ENCODE results near the gene CXorf49. TPM values are rescaled to one million over a fixed set of nuclear protein-coding genes. Genes with fewer than 3 reads are reported as not detected.
A peak's percentile ranks its signal among the peaks of the same experiment; 100 is the strongest.
"Not testable (repeated sequence)": the region's sequence is repeated elsewhere in the genome, so short reads cannot be mapped to it uniquely, and the experiment has no call there.

Gene CXorf49
- total RNA-seq: not detected
- long read RNA-seq: 0 reads

DNA sequence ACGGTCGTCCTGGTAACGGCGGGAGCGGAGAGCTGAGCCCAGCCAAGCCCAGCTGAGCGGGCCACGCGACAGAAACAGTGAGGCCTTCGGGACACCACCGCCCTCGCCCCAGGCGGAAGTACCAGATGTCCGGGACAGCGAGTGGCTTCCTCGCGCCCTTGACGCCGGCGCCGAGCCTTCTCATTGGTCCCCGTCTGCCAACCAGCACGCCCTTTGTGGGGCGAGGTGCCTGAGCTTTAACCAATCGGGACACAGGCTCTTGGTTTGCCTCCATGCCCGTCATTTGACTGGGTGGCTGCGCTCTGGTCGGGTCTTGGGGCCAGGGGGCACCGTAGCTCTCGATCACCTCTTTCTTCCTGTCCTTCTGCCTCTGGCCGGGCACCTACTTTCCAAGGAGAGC lies at the start of gene CXorf49:
Gene CXorf49, minus strand, starts transcription at position 101 of the 400 bp plus-strand sequence. CDS start 134 bp downstream, outside the sequence.
- DNase-seq (ENCODE audit: low spot score): not testable (repeated sequence)

DNA sequence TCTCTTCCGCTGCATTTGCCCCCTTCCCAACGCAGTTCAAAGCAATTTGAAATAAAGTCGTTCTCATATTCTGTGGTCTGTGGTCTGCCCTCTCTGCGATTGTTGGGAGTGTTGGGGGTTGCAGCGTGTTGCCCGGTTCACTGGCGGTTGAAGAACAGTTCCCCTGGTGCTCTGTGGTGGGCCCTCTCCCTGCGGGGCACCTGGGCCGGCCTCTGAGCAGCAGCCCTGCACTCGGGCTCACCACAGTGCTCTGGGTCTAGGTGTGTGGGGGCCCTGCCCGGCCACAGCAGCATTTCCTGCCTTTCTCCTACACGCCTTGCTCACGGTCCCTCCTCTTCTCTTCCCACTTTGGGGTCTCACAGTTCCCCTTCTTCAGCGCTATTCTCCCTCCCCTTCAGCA lies 49.0 kb upstream of the CXorf49 start:
- DNase-seq (ENCODE audit: low spot score): not testable (repeated sequence)

DNA sequence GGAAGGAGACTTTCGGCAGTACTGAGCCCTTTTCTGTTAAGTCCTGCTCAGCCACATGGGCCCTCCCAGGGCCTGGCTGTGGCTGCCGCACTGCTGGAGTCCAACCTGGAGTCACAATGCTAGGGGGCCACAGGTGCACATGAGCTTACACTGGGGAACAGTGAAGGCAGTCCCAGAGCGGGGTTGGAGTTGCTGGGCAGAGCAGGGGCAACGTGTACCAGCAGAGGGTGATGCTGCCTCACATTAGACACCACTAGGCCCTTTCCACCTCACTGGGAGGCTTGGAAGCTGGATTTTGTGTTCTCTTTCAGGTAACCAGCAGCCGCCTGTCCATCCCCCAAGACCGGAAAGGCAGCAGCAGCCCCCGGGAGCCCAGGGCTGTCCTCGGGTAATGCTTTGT lies 47.5 kb upstream of the CXorf49 start:
- DNase-seq (ENCODE audit: low spot score): not testable (repeated sequence)

DNA sequence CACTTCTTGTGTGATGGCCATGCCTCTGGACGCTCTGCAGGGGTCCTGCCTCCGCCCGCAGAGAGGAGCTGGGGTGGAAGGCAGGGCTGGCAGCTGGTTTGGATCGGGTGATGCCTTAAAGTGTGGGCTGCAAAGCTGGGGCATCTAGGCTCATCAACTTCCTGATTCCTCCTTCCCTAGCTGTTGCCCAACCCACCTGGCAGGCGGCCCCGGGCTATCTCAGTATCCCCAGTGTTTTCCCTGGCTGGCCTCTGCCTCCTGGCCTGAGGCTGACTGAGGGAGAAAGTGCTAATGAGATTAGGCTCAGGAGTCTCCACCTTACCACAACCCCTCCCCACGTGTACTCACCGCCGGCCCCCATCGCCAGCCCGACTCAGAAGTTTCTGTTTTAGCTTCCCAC lies 46.7 kb upstream of the CXorf49 start:
- DNase-seq (ENCODE audit: low spot score): not testable (repeated sequence)

DNA sequence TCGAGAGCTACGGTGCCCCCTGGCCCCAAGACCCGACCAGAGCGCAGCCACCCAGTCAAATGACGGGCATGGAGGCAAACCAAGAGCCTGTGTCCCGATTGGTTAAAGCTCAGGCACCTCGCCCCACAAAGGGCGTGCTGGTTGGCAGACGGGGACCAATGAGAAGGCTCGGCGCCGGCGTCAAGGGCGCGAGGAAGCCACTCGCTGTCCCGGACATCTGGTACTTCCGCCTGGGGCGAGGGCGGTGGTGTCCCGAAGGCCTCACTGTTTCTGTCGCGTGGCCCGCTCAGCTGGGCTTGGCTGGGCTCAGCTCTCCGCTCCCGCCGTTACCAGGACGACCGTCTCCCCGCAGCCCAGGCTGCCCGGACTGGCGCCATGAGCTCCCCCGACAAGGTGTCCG lies 45.0 kb upstream of the CXorf49 start, which contains the start of gene CXorf49B:
Gene CXorf49B, plus strand, starts transcription at position 301 of the 400 bp plus-strand sequence. Its CDS starts 75 bp downstream, at position 376.
- not testable (repeated sequence) for DNase-seq (ENCODE audit: low spot score)

DNA sequence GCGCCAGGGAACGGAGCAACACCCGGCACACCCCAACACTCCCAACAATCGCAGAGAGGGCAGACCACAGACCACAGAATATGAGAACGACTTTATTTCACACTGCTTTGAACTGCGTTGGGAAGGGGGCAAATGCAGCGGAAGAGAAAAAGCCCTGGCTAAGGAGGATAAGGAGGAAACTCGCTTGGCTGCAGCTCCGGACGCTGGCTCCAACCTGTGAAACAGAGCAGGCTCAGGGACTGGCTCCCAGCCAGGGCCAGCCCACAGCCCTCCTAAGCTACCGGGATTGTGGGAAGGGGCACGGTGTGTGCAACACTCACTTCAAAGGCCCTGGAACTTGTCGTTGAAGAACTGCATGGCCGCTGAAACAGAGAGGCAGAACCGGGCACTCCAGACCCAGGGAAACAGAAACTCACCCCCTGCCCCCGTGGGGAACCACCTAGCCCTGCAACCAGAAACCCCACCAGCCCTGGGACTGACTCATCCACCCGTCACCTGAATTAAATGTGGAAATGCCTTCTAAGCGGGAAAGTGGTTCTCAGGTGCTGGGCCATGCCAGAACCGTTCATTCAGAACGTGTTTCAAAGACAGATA lies 42.7 kb upstream of the CXorf49 start:
- DNase-seq (ENCODE audit: low spot score): not testable (repeated sequence)

DNA sequence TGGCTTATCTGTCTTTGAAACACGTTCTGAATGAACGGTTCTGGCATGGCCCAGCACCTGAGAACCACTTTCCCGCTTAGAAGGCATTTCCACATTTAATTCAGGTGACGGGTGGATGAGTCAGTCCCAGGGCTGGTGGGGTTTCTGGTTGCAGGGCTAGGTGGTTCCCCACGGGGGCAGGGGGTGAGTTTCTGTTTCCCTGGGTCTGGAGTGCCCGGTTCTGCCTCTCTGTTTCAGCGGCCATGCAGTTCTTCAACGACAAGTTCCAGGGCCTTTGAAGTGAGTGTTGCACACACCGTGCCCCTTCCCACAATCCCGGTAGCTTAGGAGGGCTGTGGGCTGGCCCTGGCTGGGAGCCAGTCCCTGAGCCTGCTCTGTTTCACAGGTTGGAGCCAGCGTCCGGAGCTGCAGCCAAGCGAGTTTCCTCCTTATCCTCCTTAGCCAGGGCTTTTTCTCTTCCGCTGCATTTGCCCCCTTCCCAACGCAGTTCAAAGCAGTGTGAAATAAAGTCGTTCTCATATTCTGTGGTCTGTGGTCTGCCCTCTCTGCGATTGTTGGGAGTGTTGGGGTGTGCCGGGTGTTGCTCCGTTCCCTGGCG lies 2.3 kb upstream of the CXorf49 start:
- DNase-seq (ENCODE audit: low spot score): not testable (repeated sequence)

DNA sequence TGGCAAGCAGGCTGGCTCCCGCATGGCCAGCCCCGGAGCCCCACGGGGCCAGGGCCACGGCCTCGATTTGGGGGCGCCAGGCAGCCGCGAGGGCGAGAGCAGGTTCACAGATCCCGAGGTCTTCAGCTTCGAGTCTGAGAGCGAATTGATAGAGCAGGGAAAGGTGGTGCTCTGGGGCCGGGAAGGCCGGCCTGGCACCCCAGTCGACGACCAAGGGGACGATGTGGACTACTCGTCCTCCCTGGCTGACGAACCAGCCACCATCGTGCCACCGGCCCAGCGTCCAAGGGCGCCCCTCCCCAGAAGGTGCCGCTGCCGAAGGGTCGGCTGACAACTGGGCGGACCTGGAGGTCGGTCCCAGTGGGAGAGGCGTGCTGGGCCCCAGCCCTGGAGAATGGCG lies 1.1 kb upstream of the CXorf49 start:
- peak; percentile 77 for DNase-seq (ENCODE audit: low spot score)

DNA sequence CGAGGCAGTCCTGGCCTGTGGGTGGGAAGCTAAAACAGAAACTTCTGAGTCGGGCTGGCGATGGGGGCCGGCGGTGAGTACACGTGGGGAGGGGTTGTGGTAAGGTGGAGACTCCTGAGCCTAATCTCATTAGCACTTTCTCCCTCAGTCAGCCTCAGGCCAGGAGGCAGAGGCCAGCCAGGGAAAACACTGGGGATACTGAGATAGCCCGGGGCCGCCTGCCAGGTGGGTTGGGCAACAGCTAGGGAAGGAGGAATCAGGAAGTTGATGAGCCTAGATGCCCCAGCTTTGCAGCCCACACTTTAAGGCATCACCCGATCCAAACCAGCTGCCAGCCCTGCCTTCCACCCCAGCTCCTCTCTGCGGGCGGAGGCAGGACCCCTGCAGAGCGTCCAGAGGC lies 1.8 kb downstream of the CXorf49 start:
- DNase-seq (ENCODE audit: low spot score): not testable (repeated sequence)

DNA sequence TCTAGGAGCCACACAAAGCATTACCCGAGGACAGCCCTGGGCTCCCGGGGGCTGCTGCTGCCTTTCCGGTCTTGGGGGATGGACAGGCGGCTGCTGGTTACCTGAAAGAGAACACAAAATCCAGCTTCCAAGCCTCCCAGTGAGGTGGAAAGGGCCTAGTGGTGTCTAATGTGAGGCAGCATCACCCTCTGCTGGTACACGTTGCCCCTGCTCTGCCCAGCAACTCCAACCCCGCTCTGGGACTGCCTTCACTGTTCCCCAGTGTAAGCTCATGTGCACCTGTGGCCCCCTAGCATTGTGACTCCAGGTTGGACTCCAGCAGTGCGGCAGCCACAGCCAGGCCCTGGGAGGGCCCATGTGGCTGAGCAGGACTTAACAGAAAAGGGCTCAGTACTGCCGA lies 2.5 kb downstream of the CXorf49 start:
- DNase-seq (ENCODE audit: low spot score): not testable (repeated sequence)

DNA sequence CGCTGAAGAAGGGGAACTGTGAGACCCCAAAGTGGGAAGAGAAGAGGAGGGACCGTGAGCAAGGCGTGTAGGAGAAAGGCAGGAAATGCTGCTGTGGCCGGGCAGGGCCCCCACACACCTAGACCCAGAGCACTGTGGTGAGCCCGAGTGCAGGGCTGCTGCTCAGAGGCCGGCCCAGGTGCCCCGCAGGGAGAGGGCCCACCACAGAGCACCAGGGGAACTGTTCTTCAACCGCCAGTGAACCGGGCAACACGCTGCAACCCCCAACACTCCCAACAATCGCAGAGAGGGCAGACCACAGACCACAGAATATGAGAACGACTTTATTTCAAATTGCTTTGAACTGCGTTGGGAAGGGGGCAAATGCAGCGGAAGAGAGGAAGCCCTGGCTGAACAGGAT lies 4.0 kb downstream of the CXorf49 start:
- DNase-seq (ENCODE audit: low spot score): not testable (repeated sequence)

DNA sequence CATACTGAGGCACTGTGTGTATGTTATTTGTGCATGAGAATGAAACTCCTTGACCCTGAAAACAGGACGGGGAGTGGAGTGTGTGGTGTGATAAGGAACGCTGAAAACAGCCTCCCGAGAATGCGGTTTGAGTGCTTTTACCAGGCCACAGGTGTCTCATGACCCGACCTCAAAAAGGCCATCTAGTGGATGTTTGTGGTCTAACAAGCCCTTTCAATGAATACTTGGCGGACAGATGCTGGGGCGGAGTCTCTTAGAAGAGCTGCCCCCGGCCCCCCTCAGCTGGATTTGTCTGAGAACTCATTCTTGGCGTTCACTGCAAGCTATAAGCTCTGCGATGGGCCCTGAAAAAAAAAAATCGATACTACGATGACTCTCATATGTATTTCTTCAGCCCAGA lies 15.2 kb downstream of the CXorf49 start:
- not testable (repeated sequence) for DNase-seq (ENCODE audit: low spot score)

DNA sequence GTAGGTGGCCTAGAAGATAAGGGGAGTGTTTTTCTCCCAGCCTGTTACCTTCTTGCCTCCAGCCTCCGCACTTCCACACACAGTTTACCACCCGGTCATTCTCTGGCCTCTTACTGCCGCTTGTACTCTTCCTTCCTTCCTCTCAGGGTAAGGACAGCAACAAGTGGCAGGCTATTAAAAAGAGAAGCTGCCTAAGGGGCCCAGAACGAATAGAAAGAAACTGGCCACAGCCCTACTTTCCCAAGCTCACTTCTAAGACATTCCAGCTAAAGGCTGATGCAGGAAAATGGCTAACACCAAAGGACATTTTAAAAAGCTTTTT lies 19.1 kb downstream of the CXorf49 start:
- not testable (repeated sequence) for DNase-seq (ENCODE audit: low spot score)

DNA sequence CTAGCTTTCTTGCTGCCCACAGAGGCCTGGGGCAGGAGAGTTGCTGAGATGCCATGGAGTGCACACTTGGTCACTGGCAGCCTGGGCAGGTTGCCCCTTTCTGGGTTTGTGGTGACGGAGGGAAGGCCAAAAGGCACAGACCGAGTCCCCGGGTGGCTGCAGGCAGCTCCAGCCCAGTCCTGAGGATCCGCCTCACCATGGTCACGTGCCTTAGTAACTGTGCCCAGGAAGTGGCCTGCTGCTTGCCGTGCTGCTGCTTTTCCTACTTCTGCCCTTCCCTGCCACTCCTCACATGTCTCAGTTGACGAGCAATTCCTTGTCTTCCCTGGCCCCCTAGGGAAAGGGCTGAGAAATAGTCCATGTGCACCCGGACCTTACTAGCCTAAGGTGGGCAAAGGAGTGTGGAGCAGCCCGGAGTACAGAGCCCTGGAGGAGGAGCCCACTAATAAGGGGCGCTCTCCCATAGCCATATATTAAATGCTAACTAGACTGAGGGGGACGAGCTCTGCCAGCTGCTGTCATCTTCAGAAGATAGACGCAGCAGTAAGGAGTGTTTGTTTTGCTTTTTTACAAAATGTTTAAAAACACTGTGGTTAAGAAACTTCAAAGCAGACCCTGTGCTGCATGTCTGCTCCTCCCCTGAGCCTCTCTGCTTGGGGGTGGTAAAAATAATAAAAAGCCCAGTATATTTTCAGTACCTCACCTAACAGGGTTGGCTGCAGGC lies 19.6 kb downstream of the CXorf49 start:
- DNase-seq (ENCODE audit: low spot score): not testable (repeated sequence)

DNA sequence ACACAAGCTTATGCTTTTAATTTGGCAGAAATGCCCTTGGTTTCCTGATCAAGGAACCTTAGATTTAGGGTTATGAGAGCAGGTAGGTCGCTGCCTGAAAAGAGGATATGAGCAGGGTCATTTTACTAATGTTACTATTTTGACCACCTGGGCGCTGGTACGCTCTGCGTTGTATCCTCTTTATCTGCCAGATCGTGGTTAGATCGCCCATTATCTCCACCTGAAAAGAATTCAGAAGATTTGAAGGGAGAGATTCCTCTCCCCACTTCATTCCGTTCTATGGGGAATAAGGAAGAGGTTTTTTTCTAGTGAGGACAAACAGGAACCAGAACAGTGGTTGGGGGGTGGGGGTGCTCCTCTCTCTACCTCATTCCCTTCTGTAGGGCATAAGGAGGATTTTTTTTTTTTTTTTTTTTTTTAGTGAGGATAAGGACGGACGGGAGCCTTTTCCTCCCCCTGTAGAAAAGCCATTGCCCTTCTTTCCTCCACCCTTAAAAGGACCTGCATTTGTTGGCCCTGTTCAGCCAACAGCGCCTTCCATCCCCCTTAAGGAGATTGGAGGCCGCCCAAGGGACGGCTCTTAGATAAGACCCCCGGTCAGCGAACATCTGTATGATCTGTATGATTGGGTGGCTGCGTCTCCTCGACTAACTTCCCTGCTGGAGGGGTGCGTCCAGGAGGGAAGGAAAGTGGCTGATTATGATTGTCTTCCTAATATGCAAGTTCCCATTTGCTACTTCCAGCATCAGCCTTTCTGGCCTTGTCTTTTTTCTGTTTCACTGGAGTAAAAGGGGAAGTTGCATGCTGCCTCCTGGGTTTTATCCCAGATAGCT lies 20.4 kb downstream of the CXorf49 start:
- DNase-seq (ENCODE audit: low spot score): not testable (repeated sequence)

DNA sequence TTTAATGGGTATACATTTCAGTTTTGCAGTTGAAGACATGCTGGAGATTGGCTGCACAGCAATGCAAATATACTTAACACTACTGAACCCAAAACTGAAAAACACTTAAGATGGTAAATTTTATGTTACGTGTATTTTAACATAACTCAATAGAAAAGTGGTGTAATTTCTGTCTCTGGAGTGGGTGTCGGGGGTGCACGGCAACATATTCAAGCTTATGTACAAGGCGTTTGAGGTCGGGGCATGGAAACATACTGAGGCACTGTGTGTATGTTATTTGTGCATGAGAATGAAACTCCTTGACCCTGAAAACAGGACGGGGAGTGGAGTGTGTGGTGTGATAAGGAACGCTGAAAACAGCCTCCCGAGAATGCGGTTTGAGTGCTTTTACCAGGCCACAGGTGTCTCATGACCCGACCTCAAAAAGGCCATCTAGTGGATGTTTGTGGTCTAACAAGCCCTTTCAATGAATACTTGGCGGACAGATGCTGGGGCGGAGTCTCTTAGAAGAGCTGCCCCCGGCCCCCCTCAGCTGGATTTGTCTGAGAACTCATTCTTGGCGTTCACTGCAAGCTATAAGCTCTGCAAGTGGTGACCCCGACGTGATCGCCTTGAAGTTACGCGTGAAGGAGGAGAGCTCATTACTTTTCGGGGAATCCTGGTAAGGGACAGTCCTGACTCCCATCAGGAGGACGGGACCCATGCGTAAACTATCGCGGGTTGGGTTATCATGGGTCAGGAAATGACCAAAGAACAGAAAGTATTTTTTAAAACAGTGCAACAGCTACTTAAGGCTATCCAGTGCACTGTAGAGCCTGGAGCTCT lies 21.2 kb downstream of the CXorf49 start:
- not testable (repeated sequence) for DNase-seq (ENCODE audit: low spot score)

DNA sequence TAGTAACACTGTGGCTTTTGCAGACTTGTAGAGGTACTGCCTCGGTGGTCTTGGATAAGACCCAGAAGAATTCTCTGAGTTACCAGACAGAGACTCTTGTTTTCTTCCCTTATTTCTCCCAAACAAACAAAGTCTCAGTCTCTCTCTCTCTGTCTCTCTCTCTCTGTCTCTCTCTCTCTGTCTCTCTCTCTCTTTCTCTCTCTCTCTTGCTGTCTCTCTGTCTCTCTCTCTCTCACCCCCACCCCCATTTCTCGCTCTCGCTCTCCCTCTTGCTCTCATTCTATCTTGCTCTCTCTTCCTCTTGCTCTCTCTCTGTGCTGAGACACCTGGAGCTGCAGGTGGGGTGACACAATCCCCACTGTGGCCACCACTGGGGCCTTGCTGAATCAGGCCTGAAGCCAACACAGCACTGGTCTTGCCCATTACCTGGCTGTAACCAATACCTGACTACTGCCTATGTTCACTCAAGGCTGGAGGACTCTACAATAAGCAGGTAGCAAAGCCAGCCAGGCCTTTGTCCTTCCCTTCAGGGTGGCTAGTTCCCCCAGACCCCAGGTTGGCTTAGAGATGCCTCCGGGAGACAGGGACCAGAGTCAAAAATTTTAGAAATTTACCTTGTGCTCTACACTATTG lies 38.4 kb downstream of the CXorf49 start:
- no peak for DNase-seq (ENCODE audit: low spot score)

DNA sequence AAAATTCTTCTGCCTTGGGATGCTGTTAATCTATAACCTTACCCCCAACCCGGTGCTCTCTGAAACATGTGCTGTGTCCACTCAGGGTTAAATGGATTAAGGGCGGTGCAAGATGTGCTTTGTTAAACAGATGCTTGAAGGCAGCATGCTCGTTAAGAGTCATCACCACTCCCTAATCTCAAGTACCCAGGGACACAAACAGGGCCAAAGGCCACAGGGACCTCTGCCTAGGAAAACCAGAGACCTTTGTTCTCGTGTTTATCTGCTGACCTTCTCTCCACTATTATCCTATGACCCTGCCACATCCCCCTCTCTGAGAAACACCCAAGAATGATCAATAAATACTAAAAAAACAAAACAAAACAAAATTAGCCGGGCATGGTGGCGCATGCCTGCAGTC lies 40.9 kb downstream of the CXorf49 start:
- DNase-seq (ENCODE audit: low spot score): not testable (repeated sequence)

DNA sequence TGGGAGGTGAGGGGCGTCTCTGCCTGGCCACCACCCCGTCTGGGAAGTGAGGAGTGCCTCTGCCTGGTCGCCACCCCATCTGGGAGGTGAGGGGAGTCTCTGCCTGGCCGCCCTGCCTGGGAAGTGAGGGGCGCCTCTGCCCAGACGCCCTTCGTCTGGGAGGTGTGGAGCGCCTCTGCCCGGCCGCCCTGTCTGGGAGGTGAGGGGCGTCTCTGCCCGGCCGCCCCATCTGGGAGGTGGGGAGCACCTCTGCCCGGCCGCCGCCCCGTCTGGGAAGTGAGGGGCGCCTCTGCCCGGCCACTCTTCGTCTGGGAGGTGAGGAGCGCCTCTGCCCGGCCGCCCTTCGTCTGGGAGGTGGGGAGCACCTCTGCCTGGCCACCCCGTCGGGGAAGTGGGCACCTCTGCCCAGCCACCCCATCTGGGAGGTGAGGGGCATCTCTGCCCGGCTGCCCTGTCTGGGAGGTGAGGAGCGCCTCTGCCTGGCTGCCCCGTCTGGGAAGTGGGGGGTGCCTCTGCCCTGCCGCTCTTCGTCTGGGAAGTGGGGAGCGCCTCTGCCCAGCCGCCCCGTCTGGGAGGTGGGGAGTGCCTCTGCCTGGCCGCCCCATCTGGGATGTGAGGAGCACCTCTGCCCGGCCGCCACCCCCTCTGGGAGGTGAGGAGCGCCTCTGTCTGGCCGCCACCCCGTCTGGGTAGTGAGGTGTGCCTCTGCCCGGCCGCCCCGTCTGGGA lies 41.9 kb downstream of the CXorf49 start:
- not testable (repeated sequence) for DNase-seq (ENCODE audit: low spot score)

Data from mesenteric fat pad (tissue), 1 donor.